ENCODE data around the gene PDIA6. TPM values are rescaled to one million over a fixed set of nuclear protein-coding genes. Genes with fewer than 3 reads are reported as not detected.

PDIA6 gene
- total RNA-seq, 4 donors from 2014 or later: 81.3 to 138 (median 90.3) TPM

GRCh38 chr2:10790228-10790973 lies 22.2 kb downstream of the PDIA6 start:
- H3K27ac ChIP-seq: no peak overlapping the region
- H3K4me1 ChIP-seq: peaks cover 0 to 5% (median 0%) of the 10 kb centered on the region in 3 donors
- ATAC-seq: no peak
- H3K27me3 ChIP-seq: no peaks in the 10 kb centered on the region
- H3K36me3 ChIP-seq: peaks cover 3 to 98% of the 10 kb centered on the region in 2 donors
- no peaks in the 10 kb centered on the region for H3K9me3 ChIP-seq
- 86 to 91% methylated on average over 5 to 6 of the region's 6 CpGs for WGBS, 2 donors (ENCODE audit: low coverage in 1 of 2)
- no peak overlapping the region for H3K4me3 ChIP-seq
- TF ChIP-seq POLR2AphosphoS5 (IDR thresholded peaks at IDR 0.05) (no peak), EP300 (IDR thresholded peaks at IDR 0.05) (no peak), POLR2A (IDR thresholded peaks at IDR 0.05) (no peak)
- TF ChIP-seq, protein P1, sequence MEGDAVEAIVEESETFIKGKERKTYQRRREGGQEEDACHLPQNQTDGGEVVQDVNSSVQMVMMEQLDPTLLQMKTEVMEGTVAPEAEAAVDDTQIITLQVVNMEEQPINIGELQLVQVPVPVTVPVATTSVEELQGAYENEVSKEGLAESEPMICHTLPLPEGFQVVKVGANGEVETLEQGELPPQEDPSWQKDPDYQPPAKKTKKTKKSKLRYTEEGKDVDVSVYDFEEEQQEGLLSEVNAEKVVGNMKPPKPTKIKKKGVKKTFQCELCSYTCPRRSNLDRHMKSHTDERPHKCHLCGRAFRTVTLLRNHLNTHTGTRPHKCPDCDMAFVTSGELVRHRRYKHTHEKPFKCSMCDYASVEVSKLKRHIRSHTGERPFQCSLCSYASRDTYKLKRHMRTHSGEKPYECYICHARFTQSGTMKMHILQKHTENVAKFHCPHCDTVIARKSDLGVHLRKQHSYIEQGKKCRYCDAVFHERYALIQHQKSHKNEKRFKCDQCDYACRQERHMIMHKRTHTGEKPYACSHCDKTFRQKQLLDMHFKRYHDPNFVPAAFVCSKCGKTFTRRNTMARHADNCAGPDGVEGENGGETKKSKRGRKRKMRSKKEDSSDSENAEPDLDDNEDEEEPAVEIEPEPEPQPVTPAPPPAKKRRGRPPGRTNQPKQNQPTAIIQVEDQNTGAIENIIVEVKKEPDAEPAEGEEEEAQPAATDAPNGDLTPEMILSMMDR (IDR thresholded peaks at IDR 0.05): no peak

DNA sequence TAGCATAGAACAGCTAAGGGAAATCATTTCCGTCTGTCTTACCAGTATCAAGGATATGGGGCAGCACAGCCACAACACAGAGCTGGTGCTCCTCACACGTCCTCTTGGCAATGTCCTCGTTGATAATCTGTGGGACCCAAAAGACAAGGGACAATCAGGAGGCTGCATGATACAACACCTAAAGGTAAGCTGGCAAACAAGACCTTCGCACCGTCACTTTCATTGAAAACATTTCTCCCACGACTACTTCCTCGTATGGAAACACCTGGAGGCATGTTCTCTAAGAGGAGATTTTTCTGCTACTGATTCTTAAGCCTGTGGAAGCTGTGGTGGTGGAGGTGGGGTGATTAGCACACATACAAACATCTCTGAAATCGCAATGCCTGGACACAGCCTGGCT lies 23.7 kb downstream of the PDIA6 start:
- TF ChIP-seq POLR2A (IDR thresholded peaks at IDR 0.05): no peak
- TF ChIP-seq POLR2AphosphoS5 (IDR thresholded peaks at IDR 0.05): no peak
- TF ChIP-seq, protein P1 (IDR thresholded peaks at IDR 0.05): no peak
- TF ChIP-seq EP300 (IDR thresholded peaks at IDR 0.05): no peak
- Histone ChIP-seq H3K4me3 (no peak overlapping the region), H3K4me1 (peaks cover 0 to 5% (median 0%) of the 10 kb centered on the region in 3 donors), H3K36me3 (peaks cover 3 to 100% of the 10 kb centered on the region in 2 donors), H3K27me3 (no peaks in the 10 kb centered on the region), H3K27ac (no peak overlapping the region), H3K9me3 (no peaks in the 10 kb centered on the region)
- no peak for ATAC-seq
- WGBS, 2 donors (ENCODE audit: low coverage in 1 of 2): 77 to 88% methylated on average over 7 to 8 of the region's 8 CpGs

DNA sequence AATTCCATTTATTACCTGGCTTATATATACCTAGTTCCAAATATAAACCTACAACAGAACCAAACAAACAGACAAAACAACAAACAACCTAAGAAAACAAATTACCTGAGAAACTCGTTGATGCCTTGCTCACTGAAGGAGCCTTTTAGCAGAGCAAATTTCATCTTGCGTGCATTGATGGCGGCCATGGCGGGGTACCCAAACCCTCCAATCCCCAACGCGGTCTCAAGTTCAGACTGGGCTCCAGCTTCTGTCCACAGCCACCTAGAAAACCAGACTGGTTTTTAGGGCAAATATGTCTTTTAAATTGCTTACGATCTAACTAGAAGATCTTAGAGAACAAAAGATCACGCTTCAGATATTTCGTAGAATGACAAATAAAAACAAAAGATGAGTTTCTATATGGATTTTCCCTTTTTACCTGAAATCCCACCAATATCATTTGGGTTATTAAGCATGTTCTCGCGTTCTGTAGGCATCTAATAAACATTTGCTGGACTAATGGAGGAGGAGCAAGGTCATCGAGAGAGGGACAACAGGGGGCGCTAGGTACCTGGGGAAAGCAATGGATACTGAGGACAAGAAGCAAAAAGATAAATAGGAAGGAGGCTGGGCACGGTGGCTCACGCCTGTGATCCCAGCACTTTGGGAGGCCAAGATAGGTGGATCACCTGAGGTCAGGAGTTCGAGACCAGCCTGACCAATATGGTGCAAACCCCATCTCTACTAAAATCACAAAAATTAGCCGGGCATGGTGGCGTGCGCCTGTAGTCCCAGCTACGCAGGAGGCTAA lies 25.2 kb downstream of the PDIA6 start:
- no peak for ATAC-seq
- Histone ChIP-seq H3K4me3 (no peak overlapping the region), H3K4me1 (peaks cover 0 to 2% (median 0%) of the 10 kb centered on the region in 3 donors), H3K9me3 (no peaks in the 10 kb centered on the region), H3K27ac (no peak overlapping the region), H3K27me3 (no peaks in the 10 kb centered on the region), H3K36me3 (peaks cover 3 to 100% of the 10 kb centered on the region in 2 donors)
- 87 to 90% methylated on average over 8 to 20 of the region's 20 CpGs for WGBS, 2 donors (ENCODE audit: low coverage in 1 of 2)
- TF ChIP-seq, protein P1 (IDR thresholded peaks at IDR 0.05): no peak
- no peak for TF ChIP-seq EP300 (IDR thresholded peaks at IDR 0.05)
- no peak for TF ChIP-seq POLR2A (IDR thresholded peaks at IDR 0.05)
- TF ChIP-seq POLR2AphosphoS5 (IDR thresholded peaks at IDR 0.05): no peak

- H3K27ac ChIP-seq: no peak overlapping the region
- no peak for ATAC-seq
- H3K36me3 ChIP-seq: peaks cover 2 to 100% of the 10 kb centered on the region in 2 donors
- no peaks in the 10 kb centered on the region for H3K9me3 ChIP-seq
- WGBS, 2 donors (ENCODE audit: low coverage in 1 of 2): 78 to 93% methylated on average over 8 of the region's 12 CpGs
- TF ChIP-seq POLR2AphosphoS5 (IDR thresholded peaks at IDR 0.05) (no peak), EP300 (IDR thresholded peaks at IDR 0.05) (no peak), POLR2A (IDR thresholded peaks at IDR 0.05) (no peak)
- TF ChIP-seq, protein P1 (IDR thresholded peaks at IDR 0.05): no peak
- H3K4me3 ChIP-seq: no peak overlapping the region
- H3K4me1 ChIP-seq: no peaks in the 10 kb centered on the region
- H3K27me3 ChIP-seq: no peaks in the 10 kb centered on the region
These were observed 26.2 kb downstream of the PDIA6 start for GRCh38 chr2:10786240-10786982.
